EL (cell line): Measurements from ENCODE around the gene SEPHS2.
A peak's percentile ranks its signal among the peaks of the same experiment; 100 is the strongest.
"Not testable (repeated sequence)": the region's sequence is repeated elsewhere in the genome, so short reads cannot be mapped to it uniquely, and the experiment has no call there.

Experiments
- DNase-seq: peaks from one replicate; pipeline ENCODE4 v3.0.0-alpha.2; 2016

Gene SEPHS2

GRCh38 chr16:30445408-30446202, at the start of gene SEPHS2:
Gene SEPHS2 (minus strand): TSS chr16:30445874. CDS start chr16:30445727, 147 bp downstream.
- DNase-seq = peak; percentile 96

- no peak for DNase-seq
Observed at GRCh38 chr16:30494709-30495108, 49.0 kb upstream of the SEPHS2 start.

GRCh38 chr16:30493941-30494488, 48.3 kb upstream of the SEPHS2 start:
- no peak for DNase-seq

GRCh38 chr16:30491744-30492308, 46.2 kb upstream of the SEPHS2 start:
- DNase-seq = peak; percentile 95

- no peak for DNase-seq
Observed at GRCh38 chr16:30491229-30491628, 45.6 kb upstream of the SEPHS2 start.

DNA sequence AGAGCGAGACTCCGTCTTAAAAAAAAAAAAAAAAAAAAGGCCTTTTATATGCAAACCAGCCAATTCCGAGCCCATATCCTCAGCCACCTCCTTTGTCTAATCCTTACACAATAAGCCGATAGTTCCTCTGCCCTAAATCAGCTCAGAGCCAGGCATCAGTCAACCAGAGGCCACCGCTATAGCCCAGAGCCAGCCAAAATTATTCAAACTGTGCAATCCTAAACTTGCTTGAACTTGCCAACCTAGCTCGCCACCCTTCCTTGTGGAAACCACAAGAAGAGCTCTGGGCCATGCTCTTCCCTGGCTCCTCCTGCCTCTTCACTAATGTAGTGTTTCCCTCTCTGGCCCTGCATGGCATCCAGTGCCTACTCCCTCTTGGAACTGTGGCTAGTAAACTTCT, 44.5 kb upstream of the SEPHS2 start:
- no peak for DNase-seq

DNA sequence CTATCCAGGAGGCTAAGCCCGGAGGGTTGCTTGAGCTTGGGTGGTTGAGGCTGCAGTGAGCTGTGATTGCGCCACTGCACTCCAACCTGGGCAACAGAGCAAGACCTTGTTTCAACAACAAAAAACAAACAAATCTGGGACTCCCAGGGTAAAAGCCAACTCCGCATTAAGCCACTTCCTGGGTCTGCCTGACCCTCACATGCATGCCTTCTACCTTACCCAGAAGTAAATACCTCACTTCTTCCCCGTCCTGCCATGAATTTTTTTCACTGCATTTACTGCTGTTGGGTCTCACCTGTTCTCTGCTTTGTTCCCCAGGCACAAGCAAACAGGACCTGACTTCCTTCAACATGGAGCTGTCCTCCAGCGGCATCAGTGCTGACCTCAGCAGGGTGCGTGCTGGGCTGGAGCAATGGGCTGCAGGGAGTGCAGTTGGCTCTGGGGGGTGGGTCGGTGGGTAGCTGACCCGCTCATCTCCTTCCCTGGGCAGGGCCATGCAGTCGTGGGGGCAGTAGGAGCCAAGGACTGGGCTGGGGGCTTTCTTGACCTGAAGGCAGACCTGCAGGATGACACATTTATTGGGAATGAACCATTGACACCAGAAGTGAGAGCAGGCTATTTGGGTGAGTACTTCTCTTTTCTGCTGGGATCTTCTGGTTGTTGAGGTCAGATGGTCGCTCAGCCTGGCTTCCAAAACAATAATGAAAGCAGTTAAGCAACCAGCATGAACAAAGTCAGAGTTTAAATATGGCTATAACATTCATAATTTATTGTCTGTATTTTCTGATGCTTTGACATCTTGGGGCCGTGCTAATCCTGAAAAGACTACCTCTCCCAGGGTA, 43.3 kb upstream of the SEPHS2 start:
- no peak for DNase-seq

DNA sequence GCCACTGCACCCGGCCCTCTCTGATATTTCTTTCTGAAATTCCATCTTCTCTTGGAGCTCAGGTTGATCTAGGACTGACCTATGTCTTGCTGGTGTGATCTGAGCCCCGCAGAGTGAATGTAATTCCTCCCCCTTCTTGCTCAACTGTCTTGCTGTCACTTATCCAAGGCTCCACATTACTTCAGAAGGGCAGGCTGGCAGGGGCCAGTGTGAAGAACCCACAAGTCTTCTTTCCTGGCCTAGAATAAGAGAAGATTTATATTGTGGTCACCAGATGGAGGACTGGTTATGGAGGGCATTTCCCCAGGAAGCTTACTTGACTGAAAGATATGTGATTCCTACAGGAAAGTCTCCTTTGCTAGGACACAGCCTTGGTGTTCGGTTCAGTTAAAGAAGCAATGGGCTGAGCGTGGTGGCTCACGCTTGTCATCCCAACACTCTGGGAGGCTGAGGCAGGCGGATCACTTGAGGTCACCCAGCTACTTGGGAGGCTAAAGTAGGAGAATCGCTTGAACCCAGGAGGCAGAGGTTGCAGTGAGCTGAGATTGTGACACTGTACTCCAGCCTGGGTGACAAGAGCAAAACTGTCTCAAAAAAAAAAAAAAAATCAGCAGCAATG, 40.3 kb upstream of the SEPHS2 start:
- peak; percentile 47 for DNase-seq

- no peak for DNase-seq
Observed at GRCh38 chr16:30484887-30485286, 39.2 kb upstream of the SEPHS2 start.

DNA sequence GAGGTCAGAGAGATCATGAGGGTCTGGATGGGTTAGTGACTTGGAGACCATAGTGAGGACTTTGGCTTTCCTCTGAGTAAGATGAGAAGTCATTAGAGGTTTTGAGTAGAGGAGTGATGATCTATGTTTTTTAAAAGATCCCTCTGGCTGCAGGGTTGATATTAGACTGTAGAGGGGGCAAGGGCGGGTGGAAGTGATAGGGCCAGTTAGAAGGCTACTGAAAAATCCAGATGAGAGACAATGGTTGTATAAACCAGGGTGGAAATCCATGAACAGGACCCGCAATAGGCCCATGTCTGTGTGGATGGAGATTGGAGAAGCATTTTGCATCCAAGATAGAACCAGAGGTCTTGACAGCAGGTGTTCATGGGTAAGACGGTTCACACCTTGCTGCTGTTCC, 36.7 kb upstream of the SEPHS2 start:
- DNase-seq = peak; percentile 13

- no peak for DNase-seq
Observed at GRCh38 chr16:30481381-30481780, 35.7 kb upstream of the SEPHS2 start.

GRCh38 chr16:30478766-30479478, 33.2 kb upstream of the SEPHS2 start:
- no peak for DNase-seq

DNA sequence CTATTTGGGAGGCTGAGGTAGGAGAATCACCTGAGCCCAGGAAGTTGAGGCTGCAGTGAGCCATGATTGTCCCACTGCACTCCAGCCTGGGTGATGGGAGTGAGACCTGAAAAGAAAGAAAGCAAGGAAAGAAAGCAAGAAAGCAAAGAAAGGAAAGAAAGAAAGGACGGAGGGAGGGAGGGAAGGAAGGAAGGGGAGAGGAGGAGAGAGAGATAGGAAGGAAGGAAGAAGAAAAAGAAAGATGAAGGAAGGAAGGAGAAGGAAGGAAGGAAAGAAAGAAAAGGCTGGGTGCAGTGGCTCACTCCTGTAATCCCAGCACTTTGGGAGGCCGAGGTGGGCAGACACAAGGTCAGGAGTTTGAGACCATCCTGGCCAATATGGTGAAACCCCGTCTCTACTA, 32.1 kb upstream of the SEPHS2 start:
- not testable (repeated sequence) for DNase-seq

DNA sequence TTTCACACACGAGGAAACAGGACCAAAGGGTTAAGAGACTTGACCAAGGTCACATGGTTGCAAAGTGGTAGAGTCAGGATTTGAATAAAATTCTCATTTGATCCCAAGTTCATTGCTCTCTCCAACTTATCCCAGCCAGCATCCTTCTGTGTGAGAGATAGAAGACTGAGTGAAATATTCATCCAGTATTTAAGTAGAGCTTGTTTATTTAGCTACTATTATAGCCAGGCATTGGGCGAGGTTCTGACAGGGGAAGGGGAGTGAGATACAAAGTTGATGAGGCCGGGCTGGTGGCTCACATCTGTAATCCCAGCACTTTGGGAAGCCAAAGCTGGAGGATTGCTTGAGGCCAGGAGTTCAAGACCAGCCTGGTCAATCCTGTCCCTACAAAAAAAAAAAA, 31.3 kb upstream of the SEPHS2 start:
- DNase-seq = no peak

- no peak for DNase-seq
Observed at GRCh38 chr16:30474684-30475083, 29.0 kb upstream of the SEPHS2 start.

- DNase-seq = no peak
Observed at GRCh38 chr16:30474074-30474452, 28.4 kb upstream of the SEPHS2 start.

GRCh38 chr16:30473231-30474073, 27.8 kb upstream of the SEPHS2 start:
- DNase-seq = no peak

GRCh38 chr16:30472328-30472942, 26.8 kb upstream of the SEPHS2 start, which contains the start of gene ITGAL:
Gene ITGAL (plus strand): TSS chr16:30472742. CDS start chr16:30472838, 96 bp downstream.
- no peak for DNase-seq

- no peak for DNase-seq
Observed at GRCh38 chr16:30470632-30470995, 24.9 kb upstream of the SEPHS2 start.

DNA sequence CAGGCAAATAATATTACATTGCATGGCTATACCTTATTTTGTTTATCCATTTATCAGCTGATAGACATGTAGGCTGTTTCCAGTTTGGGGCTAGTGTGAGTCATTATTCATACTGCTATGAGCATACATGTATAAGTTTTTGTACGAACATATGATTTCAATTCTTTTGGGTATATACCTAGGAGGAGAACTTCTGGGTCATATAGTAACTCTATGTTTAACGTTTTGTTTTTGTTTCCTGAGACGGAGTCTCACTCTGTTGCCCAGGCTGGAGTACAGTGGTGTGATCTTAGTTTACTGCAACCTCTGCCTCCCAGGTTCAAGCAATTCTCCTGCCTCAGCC, 24.5 kb upstream of the SEPHS2 start:
- DNase-seq = no peak

DNA sequence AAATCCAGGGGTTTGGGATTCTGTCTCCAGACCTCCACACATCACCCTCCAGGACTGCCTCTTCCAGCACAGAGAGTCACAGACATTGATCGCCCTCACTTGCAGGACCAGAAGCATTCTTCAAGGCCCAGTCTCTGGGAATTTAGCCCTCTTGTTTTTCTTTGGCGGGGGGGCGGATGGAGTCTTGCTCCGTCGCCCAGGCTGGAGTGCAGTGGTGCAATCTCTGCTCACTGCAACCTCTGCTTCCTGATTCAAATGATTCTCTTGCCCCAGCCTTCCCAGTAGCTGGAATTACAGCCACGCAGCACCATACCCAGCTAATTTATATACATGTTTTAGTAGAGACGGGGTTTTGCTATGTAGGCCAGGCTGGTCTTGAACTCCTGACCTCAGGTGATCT, 18.4 kb upstream of the SEPHS2 start:
- no peak for DNase-seq
